Testis (tissue), 3 donors: ENCODE measurements around the gene GAB2. TPM values are rescaled to one million over a fixed set of nuclear protein-coding genes. Genes with fewer than 3 reads are reported as not detected.
A peak's percentile ranks its signal among the peaks of the same experiment; 100 is the strongest.

Experiments used
- DNase-seq: peaks from one replicate; pipeline ENCODE4 v3.0.0-alpha.2; 2019
- H3K27ac ChIP-seq, 2 donors: fragments of 200-600 bp; sonication (generic); one replicate each; pipeline ENCODE4 v1.5.1; 2019
- H3K27me3 ChIP-seq: fragments of 200-600 bp; sonication (generic); one replicate; pipeline ENCODE4 v1.5.1; 2019
- H3K36me3 ChIP-seq: fragments of 200-600 bp; sonication (generic); one replicate; pipeline ENCODE4 v1.5.1; 2017; ENCODE audit warnings: low read depth; ENCODE audit errors: missing control alignments
- H3K4me1 ChIP-seq: fragments of 200-600 bp; sonication (generic); one replicate; pipeline ENCODE4 v1.5.1; 2019
- H3K4me3 ChIP-seq, 2 donors: fragments of 200-600 bp; sonication (generic); one replicate each; pipeline ENCODE4 v1.5.1; 2017 to 2019
- H3K9me3 ChIP-seq: fragments of 200-600 bp; sonication (generic); one replicate; pipeline ENCODE4 v1.5.1; 2017
- POLR2A ChIP-seq: fragments of 450-650 bp; IDR thresholded peaks from one replicate; pipeline ENCODE4 v1.6.1; 2017; ENCODE audit warnings: antibody characterized with exemption, mild to moderate bottlenecking, moderate library complexity
- WGBS, 2 donors: methylation state at CpG; one replicate each; pipeline ENCODE4 v1.1.5; 2018; 5-methylcytosine and 5-hydroxymethylcytosine counted together
- intact Hi-C: fragments of 100-400 bp; cut with DNase I; formaldehyde crosslinking; loops from one replicate; pipeline ENCODE4 v1.15.1; 2023; ENCODE audit warnings: low total_unique reads
- polyA plus RNA-seq: library from polyadenylated mRNA; stranded (reverse); fragments of 350-450 nt; fragmentation: Illumina TruSeq; extraction: RNeasy Lipid Tissue Mini Kit (QIAGEN cat#74804); gene quantifications from one replicate; pipeline ENCODE4 v1.2.3, GENCODE V29; 2014; ENCODE audit warnings: low read depth, low replicate concordance; ENCODE audit not compliant: insufficient read depth
- total RNA-seq, 2 donors: library from RNA; depleted of rRNA; stranded (reverse); fragments of >200 nt; gene quantifications; one replicate each; pipeline ENCODE4 v1.2.3, GENCODE V29; 2016
- TF ChIP-seq, protein P1 (sequence below), 3 experiments: fragments of 450-650 bp in 2 of 3; fragments of 200-600 bp in 1 of 3; sonication (generic) in 1 of 3; IDR thresholded peaks; one replicate each; pipeline ENCODE4 v1.5.1; 2016 to 2019; ENCODE audit warnings: antibody characterized with exemption in 3 of 3, mild to moderate bottlenecking in 2 of 3, moderate library complexity in 1 of 3

Gene GAB2
- total and polyA plus RNA-seq, 3 donors from 2014 or later, result 9.2 to 14.3 (median 10.9) TPM

DNA sequence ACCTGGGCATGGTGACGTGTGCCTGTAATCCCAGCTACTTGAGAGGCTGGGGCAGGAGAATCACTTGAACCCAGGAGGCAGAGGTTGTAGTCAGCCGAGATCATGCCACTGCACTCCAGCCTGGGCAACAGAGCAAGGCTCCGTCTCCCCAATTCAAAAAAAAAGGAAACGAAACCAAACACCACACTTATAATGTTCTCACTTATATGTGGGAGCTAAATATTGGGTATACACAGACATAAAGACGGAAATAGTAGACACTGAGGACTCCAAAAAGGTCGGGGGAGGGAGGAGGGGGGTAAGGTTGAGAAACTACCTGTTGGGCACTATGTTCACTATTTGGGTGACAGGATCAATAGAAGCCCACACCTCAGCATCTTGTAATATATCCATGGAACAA, 94.3 kb downstream of the GAB2 start:
- Histone ChIP-seq H3K9me3 (no peaks in the 10 kb centered on the region), H3K36me3 (no peaks in the 10 kb centered on the region), H3K4me1 (peaks cover 8% of the 10 kb centered on the region), H3K27ac (no peak overlapping the region), H3K27me3 (no peaks in the 10 kb centered on the region), H3K4me3 (no peak overlapping the region)
- DNase-seq, result no peak
- WGBS, 2 donors, result 78 to 88% methylated on average over 6 of the region's 6 CpGs
- TF ChIP-seq POLR2A, result no peak
- TF ChIP-seq, protein P1, sequence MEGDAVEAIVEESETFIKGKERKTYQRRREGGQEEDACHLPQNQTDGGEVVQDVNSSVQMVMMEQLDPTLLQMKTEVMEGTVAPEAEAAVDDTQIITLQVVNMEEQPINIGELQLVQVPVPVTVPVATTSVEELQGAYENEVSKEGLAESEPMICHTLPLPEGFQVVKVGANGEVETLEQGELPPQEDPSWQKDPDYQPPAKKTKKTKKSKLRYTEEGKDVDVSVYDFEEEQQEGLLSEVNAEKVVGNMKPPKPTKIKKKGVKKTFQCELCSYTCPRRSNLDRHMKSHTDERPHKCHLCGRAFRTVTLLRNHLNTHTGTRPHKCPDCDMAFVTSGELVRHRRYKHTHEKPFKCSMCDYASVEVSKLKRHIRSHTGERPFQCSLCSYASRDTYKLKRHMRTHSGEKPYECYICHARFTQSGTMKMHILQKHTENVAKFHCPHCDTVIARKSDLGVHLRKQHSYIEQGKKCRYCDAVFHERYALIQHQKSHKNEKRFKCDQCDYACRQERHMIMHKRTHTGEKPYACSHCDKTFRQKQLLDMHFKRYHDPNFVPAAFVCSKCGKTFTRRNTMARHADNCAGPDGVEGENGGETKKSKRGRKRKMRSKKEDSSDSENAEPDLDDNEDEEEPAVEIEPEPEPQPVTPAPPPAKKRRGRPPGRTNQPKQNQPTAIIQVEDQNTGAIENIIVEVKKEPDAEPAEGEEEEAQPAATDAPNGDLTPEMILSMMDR (IDR thresholded peaks at IDR 0.05), result no peak
- intact Hi-C loops, result no loop called here

DNA sequence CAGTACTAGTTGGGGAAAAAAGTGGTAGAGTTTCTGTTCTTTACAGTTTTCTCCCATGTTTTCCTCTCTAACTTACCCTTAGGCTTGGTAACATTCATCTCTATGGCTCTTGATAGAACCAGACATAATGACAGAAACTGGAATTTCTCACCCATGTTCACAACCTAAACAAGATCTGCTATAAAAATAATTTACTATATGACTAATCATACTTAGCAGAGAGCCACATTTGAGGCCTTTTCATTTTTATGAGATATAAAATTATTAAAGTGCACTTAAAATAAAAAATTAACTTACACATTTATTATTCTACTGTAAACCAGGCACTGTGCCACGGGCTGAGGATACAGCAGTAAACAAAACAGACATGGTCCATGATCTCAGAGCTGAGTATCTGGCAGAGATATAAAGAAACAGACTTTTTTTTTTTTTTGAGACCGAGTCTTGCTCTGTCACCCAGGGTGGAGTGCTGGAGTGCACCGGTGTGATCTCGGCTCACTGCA, 98.1 kb downstream of the GAB2 start:
- intact Hi-C loops, result no loop called here
- DNase-seq, result no peak
- peaks cover 10% of the 10 kb centered on the region for H3K4me1 ChIP-seq
- H3K27ac ChIP-seq, result no peak overlapping the region
- H3K27me3 ChIP-seq, result no peaks in the 10 kb centered on the region
- no peak for TF ChIP-seq POLR2A
- TF ChIP-seq, protein P1 (IDR thresholded peaks at IDR 0.05), result no peak
- H3K4me3 ChIP-seq, result no peak overlapping the region
- 45 to 48% methylated on average over 4 of the region's 4 CpGs for WGBS, 2 donors
- H3K9me3 ChIP-seq, result no peaks in the 10 kb centered on the region
- H3K36me3 ChIP-seq, result no peaks in the 10 kb centered on the region

DNA sequence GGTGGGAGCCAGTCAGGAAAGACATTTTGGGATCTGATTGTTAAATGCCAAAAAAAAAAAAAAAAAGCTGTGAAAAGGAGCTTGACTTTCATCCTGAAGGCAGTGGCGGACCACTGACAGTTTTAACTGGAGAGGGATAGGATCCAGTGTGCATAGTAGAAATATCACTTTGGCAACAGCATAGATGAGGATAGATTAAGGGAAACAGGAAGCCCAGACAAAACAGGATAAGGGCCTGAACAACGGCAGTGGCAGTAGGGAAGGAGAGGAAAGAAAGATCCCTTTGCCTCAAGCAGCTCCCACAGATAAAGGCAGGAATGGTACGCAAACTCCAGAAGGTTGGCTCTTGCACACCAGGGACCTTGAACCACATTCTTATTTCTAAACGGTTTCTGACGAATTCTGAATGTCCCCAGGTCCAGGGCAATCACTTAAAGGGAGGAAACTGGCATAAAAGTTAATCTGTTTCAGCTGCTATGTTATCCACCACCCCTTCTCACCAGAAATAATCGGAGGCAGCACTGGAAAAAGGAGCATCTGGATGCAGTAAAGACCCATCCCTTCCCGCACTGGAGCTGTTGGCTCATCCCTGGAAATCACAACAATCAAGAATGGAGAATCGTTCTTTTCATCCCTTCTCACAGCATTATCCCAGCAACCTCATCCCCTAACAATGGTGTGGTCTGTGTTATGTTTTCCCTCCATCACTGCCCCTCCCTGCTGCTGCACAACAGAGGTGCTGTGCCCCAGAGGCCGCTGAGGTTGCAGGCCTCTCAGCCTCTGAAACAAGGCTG, 99.1 kb downstream of the GAB2 start:
- TF ChIP-seq, protein P1 (IDR thresholded peaks at IDR 0.05), result no peak
- TF ChIP-seq POLR2A, result no peak
- H3K4me3 ChIP-seq, result no peak overlapping the region
- 27 to 41% methylated on average over 9 of the region's 9 CpGs for WGBS, 2 donors
- no peak for DNase-seq
- intact Hi-C loops, result no loop called here
- H3K27ac ChIP-seq, result peak overlapping the region in 1 of 2 donors; percentile 18
- H3K9me3 ChIP-seq, result no peaks in the 10 kb centered on the region
- no peaks in the 10 kb centered on the region for H3K36me3 ChIP-seq
- H3K27me3 ChIP-seq, result no peaks in the 10 kb centered on the region
- H3K4me1 ChIP-seq, result peaks cover 10% of the 10 kb centered on the region

DNA sequence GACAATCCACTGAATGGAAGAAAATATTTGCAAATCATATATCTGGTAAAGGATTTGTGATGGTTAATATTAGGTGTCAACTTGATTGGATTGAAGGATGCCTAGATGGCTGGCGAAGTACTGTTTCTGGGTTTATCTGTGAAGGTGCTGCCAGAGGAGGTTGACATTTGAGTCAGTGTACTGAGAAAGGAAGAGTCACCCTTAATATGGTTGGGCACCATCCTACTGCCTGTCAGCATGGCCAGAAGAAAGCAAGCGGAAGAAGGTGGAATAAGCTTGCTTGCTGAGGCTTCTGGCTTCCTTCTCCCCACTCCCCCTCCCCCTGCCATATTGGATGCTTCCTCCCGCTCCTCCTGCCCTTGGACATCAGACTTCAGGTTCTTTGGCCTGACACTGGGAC, 101.9 kb downstream of the GAB2 start:
- DNase-seq, result no peak
- H3K36me3 ChIP-seq, result no peaks in the 10 kb centered on the region
- H3K27me3 ChIP-seq, result no peaks in the 10 kb centered on the region
- intact Hi-C loops, result no loop called here
- no peaks in the 10 kb centered on the region for H3K9me3 ChIP-seq
- TF ChIP-seq POLR2A, result no peak
- TF ChIP-seq, protein P1 (IDR thresholded peaks at IDR 0.05), result no peak
- H3K4me3 ChIP-seq, result no peak overlapping the region
- 86 to 96% methylated on average over 3 of the region's 3 CpGs for WGBS, 2 donors
- peaks cover 12% of the 10 kb centered on the region for H3K4me1 ChIP-seq
- no peak overlapping the region for H3K27ac ChIP-seq

DNA sequence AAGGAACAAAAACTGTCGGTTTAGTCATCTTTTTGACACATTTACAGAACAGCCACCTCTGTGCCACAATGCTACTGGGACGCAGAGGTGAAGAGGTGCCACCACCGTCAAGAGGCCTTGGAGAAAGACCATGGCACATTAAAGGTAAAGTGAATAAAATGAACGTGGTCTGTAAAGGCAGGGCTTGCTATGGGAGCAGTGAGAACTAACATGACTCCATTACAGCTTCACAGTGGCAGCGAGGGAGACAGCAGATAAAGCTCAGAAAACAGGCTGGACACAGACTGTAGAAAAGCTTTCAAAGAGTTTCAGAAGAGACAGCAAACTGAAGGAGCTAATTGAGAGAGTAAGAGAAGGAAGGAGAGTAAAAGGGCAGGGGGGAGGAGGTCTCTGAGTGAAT, 102.9 kb downstream of the GAB2 start:
- H3K9me3 ChIP-seq, result no peaks in the 10 kb centered on the region
- H3K27ac ChIP-seq, result no peak overlapping the region
- TF ChIP-seq, protein P1 (IDR thresholded peaks at IDR 0.05), result no peak
- no peak for TF ChIP-seq POLR2A
- 64 to 68% methylated on average over 5 of the region's 5 CpGs for WGBS, 2 donors
- H3K36me3 ChIP-seq, result no peaks in the 10 kb centered on the region
- intact Hi-C loops, result no loop called here
- no peak overlapping the region for H3K4me3 ChIP-seq
- H3K27me3 ChIP-seq, result no peaks in the 10 kb centered on the region
- DNase-seq, result no peak
- peaks cover 14% of the 10 kb centered on the region for H3K4me1 ChIP-seq
